HK-2 (cell line): ENCODE results near the gene PHC2.
"Not testable (repeated sequence)": the region's sequence is repeated elsewhere in the genome, so short reads cannot be mapped to it uniquely, and the experiment has no call there.

Experiments
- DNase-seq: peaks from one replicate; pipeline ENCODE4 v3.0.0-alpha.2; 2018; ENCODE audit not compliant: unreplicated experiment

Gene PHC2

GRCh38 chr1:33294071-33295010, 136.6 kb downstream of the PHC2 start:
- no peak for DNase-seq

GRCh38 chr1:33292726-33293340, 138.1 kb downstream of the PHC2 start:
- no peak for DNase-seq

- not testable (repeated sequence) for DNase-seq
These were observed 140.3 kb downstream of the PHC2 start for GRCh38 chr1:33290615-33291014.

GRCh38 chr1:33289858-33290154, 141.1 kb downstream of the PHC2 start:
- no peak for DNase-seq

- no peak for DNase-seq
These were observed 141.7 kb downstream of the PHC2 start for GRCh38 chr1:33288976-33289857.

- DNase-seq: no peak
These were observed 143.6 kb downstream of the PHC2 start for GRCh38 chr1:33287317-33287716.

- no peak for DNase-seq
These were observed 144.3 kb downstream of the PHC2 start for GRCh38 chr1:33286451-33287185.

GRCh38 chr1:33284049-33284448, 146.8 kb downstream of the PHC2 start:
- no peak for DNase-seq

- no peak for DNase-seq
These were observed 148.1 kb downstream of the PHC2 start for GRCh38 chr1:33282791-33283190.

- DNase-seq: no peak
These were observed 149.2 kb downstream of the PHC2 start for GRCh38 chr1:33281554-33282303.

GRCh38 chr1:33280091-33280661, 150.7 kb downstream of the PHC2 start:
- DNase-seq: no peak

- no peak for DNase-seq
These were observed 153.3 kb downstream of the PHC2 start for GRCh38 chr1:33277488-33278084.

GRCh38 chr1:33276573-33277298, 154.2 kb downstream of the PHC2 start:
- no peak for DNase-seq

- no peak for DNase-seq
These were observed 155.0 kb downstream of the PHC2 start for GRCh38 chr1:33275706-33276572.

GRCh38 chr1:33275195-33275594, 155.7 kb downstream of the PHC2 start:
- no peak for DNase-seq

- no peak for DNase-seq
These were observed 156.4 kb downstream of the PHC2 start for GRCh38 chr1:33274446-33274845.

GRCh38 chr1:33273961-33274371, 156.9 kb downstream of the PHC2 start:
- no peak for DNase-seq
